ENCODE data around the gene RAX2.

DNA sequence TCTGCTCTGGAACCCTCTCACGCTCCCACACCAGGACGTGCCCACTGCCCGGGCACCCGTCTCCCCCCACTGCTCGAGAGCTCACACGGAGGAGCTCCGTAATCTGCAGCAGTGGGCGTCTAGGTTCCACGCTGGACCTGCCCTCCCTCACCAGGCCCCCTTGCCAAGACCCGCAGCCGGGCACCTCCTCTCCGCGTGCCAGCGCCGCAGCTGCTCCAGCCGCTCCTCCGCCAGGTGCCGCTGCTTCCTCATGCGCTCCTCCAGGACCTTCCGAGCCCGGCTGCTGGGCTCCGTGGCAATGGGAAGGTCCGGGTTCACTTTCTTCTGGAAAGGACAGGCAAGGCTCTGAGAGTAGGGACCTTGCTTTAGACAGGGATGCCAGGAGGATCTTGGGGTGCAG is 49.1 kb upstream of the RAX2 start:
- TF ChIP-seq, protein P1, sequence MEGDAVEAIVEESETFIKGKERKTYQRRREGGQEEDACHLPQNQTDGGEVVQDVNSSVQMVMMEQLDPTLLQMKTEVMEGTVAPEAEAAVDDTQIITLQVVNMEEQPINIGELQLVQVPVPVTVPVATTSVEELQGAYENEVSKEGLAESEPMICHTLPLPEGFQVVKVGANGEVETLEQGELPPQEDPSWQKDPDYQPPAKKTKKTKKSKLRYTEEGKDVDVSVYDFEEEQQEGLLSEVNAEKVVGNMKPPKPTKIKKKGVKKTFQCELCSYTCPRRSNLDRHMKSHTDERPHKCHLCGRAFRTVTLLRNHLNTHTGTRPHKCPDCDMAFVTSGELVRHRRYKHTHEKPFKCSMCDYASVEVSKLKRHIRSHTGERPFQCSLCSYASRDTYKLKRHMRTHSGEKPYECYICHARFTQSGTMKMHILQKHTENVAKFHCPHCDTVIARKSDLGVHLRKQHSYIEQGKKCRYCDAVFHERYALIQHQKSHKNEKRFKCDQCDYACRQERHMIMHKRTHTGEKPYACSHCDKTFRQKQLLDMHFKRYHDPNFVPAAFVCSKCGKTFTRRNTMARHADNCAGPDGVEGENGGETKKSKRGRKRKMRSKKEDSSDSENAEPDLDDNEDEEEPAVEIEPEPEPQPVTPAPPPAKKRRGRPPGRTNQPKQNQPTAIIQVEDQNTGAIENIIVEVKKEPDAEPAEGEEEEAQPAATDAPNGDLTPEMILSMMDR (conservative IDR thresholded peaks at IDR 0.05; ENCODE audit: low read length): no peak
- TF ChIP-seq EZH2phosphoT487 (IDR thresholded peaks at IDR 0.05; ENCODE audit: borderline replicate concordance): no peak

Measured in Loucy (cell line).